Right cardiac atrium (tissue), 5 donors: Measurements from ENCODE around the gene CCDC7. TPM values are rescaled to one million over a fixed set of nuclear protein-coding genes. Genes with fewer than 3 reads are reported as not detected.
A peak's percentile ranks its signal among the peaks of the same experiment; 100 is the strongest.
"Not testable (repeated sequence)": the region's sequence is repeated elsewhere in the genome, so short reads cannot be mapped to it uniquely, and the experiment has no call there.

ENCODE experiments used
- ATAC-seq, 2 donors: fragments of 200-7000 bp; cut with Tn5 transposase; one replicate each; pipeline versions ENCODE4 v1.8.0 to v1.9.1; 2020; ENCODE audit warnings: moderate library complexity in 2 of 2, mild to moderate bottlenecking in 1 of 2
- DNase-seq, 3 donors: peaks; one replicate each; pipeline ENCODE4 v3.0.0-alpha.2; 2020
- H3K27ac ChIP-seq: one replicate; pipeline ENCODE4 v1.5.1; 2013; ENCODE audit warnings: mild to moderate bottlenecking, low read length, control low read depth, moderate library complexity
- H3K27me3 ChIP-seq: one replicate; pipeline ENCODE4 v1.6.1; 2013; ENCODE audit not compliant: control insufficient read depth, insufficient read depth
- H3K4me1 ChIP-seq: one replicate; pipeline ENCODE4 v1.6.1; 2013; ENCODE audit warnings: low read length; ENCODE audit not compliant: control insufficient read depth, insufficient read depth
- H3K4me3 ChIP-seq: one replicate; pipeline ENCODE4 v1.5.1; 2013; ENCODE audit warnings: low read length, control low read depth
- H3K9me3 ChIP-seq: one replicate; pipeline ENCODE4 v1.6.1; 2013; ENCODE audit warnings: low read length; ENCODE audit not compliant: control insufficient read depth
- WGBS: extraction: QIAGEN DNeasy Blood & Tissue Kit; methylation state at CpG from one replicate; pipeline ENCODE4 v1.1.7; 2013; 5-methylcytosine and 5-hydroxymethylcytosine counted together
- intact Hi-C, 4 donors: fragments of 100-400 bp; cut with DNase I; formaldehyde crosslinking; loops; one replicate each; pipeline versions ENCODE4 v1.11.0 to v1.14.0; 2022 to 2023
- polyA plus RNA-seq: library from polyadenylated mRNA; stranded (reverse); fragments of 200-250 nt; gene quantifications from one replicate; pipeline ENCODE4 v1.2.3, GENCODE V29; 2013
- total RNA-seq, 4 donors: library from RNA; stranded (reverse); fragmentation: NEBNext Ultra II Directional; extraction: Animal tissue kit (Norgen Biotek cat#: 25700); gene quantifications; one replicate each; pipeline ENCODE4 v1.2.1, GENCODE V29; 2021
- donor health status: healthy with polysubstance abuse.
- donor health status: DM: no; HTN: yes; CAD: no.
- donor health status: DM: no; HTN: no; CAD: no.
- donor health status: DM: no; HTN: yes; CAD: no; lungs with severe emphysema.
- donor health status: DM: yes; HTN: yes; CAD: no.

CCDC7 gene
- total and polyA plus RNA-seq, 5 donors: 0.91 to 38.7 (median 34.7) TPM

DNA sequence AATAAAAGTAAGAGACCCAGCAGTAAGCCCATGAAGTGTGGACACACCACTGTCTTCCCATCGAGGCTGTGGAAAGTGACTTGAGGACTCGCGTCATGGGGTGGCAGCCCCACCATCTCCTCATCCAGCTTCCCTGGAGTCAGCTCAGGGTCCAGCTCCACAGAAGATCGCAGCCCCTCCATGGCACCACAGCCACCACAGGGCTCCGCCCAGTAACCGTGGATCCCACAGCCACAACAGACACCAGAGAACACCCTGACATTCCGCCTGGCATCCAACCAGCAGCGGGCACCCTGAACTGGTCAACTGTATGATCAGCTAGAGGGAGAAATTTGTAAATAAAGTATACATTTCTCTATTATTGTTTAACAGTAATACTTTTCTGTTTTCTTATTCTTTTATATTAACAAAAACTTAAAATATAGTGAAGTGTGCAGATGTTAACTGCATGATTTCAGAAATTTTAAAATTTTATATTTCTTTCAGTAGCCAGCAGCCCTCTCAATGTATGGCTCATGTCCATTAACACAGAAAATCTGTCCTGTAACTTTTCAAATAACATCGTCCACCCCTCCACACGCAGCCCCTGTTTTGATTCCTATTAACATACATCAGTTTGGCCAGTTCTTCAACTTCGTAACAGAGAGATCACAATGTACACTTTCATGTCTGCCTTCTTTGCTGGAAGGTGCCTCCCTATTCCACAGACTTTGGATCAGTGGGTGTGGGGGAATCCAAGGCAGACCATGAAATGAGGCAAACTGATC lies 442.4 kb downstream of the CCDC7 start:
- Histone ChIP-seq H3K4me3 (no peak overlapping the region), H3K27me3 (no peaks in the 10 kb centered on the region), H3K27ac (no peak overlapping the region), H3K9me3 (no peaks in the 10 kb centered on the region), H3K4me1 (no peaks in the 10 kb centered on the region)
- ATAC-seq: peak; percentile 16 to 32
- no peak for DNase-seq
- 93% methylated on average over 11 of the region's 11 CpGs for WGBS
- intact Hi-C loops: no loop called here

DNA sequence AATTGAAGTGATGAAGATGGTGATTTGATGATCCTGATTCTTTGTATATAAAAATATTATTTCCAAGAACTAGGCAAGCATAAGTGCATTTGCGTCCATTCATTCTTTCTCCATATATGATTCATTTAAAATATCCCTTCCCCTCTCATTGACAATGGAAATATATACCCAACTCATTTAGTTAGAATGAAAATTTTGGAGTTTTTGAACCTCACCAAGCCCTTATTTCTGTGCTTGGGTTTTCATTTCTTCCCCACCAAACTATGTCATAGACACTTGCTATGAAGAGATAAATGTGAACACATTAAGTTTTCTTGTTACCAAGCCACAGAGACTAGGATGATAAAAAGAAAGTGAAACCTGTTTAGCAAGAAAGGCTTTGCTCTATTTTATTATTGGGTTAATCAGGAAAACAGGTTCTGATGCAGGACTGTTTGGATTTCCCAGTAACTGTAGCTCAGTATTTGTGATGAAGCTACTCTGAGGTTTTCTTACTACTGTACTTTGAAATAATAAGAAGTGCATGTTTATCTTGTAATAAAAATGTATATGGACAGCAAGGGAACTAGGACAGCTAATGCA lies 443.8 kb downstream of the CCDC7 start:
- H3K4me3 ChIP-seq: no peak overlapping the region
- intact Hi-C loops: no loop called here

DNA sequence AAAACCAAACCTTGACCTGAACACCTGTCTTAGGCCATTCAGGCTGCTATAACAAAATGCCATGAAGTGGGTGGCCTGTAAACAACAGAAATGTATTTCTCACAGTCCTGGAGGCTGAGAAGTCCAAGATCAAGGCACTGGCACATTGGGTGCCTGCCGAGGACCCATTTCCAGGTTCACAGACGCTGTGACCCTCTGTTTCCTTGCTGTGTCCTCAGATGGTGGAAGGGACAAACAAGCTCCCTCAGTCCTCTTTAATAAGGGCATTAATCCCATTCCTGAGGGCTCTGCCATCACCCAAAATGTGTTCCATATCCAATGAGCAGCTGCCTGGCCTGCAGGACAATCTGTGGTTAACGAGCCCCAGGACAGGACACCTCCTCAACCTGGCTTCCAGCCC lies 444.5 kb downstream of the CCDC7 start:
- intact Hi-C loops: no loop called here
- Histone ChIP-seq H3K9me3 (no peaks in the 10 kb centered on the region), H3K4me3 (no peak overlapping the region), H3K27me3 (no peaks in the 10 kb centered on the region), H3K27ac (no peak overlapping the region), H3K4me1 (no peaks in the 10 kb centered on the region)
- no peak for DNase-seq
- WGBS: 64% methylated on average over 3 of the region's 3 CpGs
- ATAC-seq: no peak

More for the DNA sequence above, 443.8 kb downstream of the CCDC7 start:
- WGBS: 94% methylated on average over 1 of the region's 1 CpG
- no peaks in the 10 kb centered on the region for H3K4me1 ChIP-seq
- H3K27me3 ChIP-seq: no peaks in the 10 kb centered on the region
- H3K9me3 ChIP-seq: no peaks in the 10 kb centered on the region
- no peak overlapping the region for H3K27ac ChIP-seq
- ATAC-seq: no peak
- no peak for DNase-seq

DNA sequence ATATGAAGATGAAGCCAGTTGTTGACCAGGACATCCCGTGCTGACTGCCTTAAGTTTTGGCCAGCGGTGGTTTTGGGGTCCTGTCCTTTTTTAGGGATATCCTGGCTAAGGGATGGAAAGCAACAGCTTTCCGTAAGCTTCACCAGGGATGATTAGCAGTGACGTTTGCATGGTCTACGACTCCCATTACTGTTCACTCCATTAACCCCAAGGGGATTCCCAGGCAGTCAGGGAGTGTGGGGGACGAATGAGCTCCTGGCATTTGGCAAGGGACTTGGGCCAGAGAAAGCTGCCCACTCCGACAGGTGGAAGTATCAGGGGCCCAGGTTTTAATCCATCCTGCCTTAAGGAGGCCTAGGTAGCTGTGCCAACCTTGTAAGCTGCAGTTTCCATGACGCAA lies 445.3 kb downstream of the CCDC7 start:
- WGBS: 79% methylated on average over 8 of the region's 8 CpGs
- H3K4me1 ChIP-seq: no peaks in the 10 kb centered on the region
- H3K4me3 ChIP-seq: no peak overlapping the region
- no peaks in the 10 kb centered on the region for H3K27me3 ChIP-seq
- DNase-seq (no peak), ATAC-seq (no peak)
- H3K27ac ChIP-seq: no peak overlapping the region
- intact Hi-C loops: no loop called here
- no peaks in the 10 kb centered on the region for H3K9me3 ChIP-seq

DNA sequence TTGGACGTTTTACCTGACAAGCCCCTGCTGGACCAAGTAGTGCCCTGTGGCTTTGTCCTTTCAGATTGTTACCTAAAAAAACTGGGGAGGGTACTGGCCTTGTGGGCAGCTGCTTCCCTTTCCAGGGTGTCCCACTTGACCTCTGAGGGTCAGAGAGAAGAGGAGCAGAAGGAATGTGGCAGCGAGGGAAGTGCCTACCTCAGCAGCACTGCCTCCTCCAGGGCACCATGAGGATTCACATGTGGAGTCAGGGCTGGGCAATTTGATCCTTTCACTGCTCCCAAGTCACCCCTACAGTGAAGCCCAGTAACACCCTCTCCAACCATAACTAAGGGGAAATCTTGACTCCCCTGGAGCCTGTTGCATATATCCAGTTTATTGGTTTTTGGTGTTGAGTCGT lies 447.5 kb downstream of the CCDC7 start:
- 56% methylated on average over 3 of the region's 3 CpGs for WGBS
- Histone ChIP-seq H3K27ac (no peak overlapping the region), H3K4me1 (no peaks in the 10 kb centered on the region), H3K27me3 (no peaks in the 10 kb centered on the region), H3K9me3 (no peaks in the 10 kb centered on the region), H3K4me3 (no peak overlapping the region)
- ATAC-seq (no peak), DNase-seq (no peak)
- intact Hi-C loops: no loop called here

DNA sequence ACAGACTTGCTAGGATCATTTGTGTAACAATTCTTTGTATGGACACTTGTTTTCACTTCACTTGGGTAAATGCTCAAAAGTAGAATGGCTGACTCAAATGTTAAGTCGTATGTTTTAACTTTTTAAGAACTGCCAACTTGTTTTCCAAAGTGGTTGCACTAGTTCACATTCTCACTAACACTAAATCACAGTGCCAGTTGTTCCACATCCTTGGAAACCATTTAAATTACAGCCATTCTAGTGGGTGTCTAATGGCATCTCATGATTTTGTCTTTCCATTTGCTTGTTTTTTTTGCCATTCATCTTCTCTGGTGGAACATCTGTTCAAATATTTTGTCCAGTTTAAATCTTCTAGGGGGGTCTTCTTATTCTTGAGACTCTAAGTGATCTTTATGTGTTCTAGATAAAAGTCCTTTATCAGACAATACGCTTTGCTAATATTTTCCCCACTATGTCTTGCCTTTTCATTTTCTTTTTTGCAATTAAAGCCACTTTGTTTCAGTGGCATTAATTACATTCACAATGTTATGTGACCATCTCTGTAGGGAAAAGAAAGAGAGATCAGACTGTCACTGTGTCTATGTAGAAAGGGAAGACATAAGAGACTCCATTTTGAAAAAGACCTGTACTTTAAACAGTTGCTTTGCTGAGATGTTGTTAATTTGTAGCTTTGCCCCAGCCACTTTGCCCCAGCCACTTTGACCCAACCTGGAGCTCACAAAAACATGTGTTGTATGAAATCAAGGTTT lies 448.1 kb downstream of the CCDC7 start:
- intact Hi-C loops: no loop called here
- ATAC-seq: no peak
- no peak for DNase-seq
- Histone ChIP-seq H3K9me3 (no peaks in the 10 kb centered on the region), H3K4me3 (no peak overlapping the region), H3K27me3 (no peaks in the 10 kb centered on the region), H3K27ac (no peak overlapping the region), H3K4me1 (no peaks in the 10 kb centered on the region)
- WGBS: 93% methylated on average over 2 of the region's 2 CpGs

DNA sequence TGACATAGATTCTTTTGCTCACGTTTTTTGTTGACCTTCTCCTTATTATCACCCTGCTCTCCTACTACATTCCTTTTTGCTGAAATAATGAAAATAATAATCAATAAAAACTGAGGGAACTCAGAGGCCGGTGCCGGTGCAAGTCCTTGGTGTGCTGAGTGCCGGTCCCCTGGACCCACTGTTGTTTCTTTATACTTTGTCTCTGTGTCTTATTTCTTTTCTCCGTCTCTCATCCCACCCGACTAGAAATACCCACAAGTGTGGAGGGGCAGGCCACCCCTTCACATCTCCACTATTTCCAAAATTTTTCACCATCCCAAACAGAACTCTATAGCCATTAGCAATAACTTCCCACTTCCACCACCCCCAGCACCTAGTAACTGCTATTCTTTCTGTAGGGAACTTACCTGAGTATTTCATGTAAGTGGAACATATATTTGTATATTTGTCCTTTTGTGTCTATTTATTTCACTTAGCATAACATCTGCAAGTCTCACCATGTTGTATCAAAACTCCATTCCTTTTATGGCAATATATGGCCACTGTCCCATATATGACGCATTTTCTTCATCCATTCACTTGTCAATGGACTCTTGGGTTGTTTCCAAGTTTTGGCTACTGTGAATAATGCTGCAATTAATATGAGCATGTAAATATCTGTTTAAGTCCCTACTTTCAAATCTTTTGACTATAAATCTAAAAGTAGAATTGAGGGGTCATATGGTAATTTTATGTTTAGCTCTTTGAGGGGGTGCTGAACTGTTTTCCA lies 449.4 kb downstream of the CCDC7 start:
- H3K4me3 ChIP-seq, intact Hi-C loops, DNase-seq, H3K9me3 ChIP-seq, ATAC-seq, H3K27ac ChIP-seq, H3K4me1 ChIP-seq, H3K27me3 ChIP-seq: not testable (repeated sequence)
- WGBS: 91% methylated on average over 7 of the region's 7 CpGs

DNA sequence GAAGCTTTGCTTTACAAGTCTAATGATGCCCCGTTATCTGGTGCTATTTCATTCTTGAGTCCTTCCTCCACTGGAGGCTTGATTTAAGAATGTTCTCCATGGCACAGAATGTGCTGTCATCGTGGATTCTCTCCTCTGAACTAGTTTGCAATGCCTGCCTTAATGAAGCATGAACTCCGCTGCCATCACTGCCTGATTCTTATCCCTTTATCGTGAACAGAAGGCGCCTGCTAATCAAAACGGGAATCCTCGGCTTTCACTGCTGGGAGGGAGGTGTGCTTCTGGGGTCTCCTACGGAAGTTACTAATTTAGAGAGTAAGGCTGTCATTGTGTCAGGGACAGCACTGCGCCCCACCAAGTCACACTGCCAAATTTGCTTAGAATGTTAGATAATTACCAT lies 455.9 kb downstream of the CCDC7 start:
- H3K27me3 ChIP-seq: no peaks in the 10 kb centered on the region
- H3K4me3 ChIP-seq: no peak overlapping the region
- DNase-seq: no peak
- intact Hi-C loops: loop anchor here in 1 of 4 donors (5.0 kb wide), 1 partner anchor 105 kb away; no protein-coding TSS in a partner anchor
- 68% methylated on average over 9 of the region's 9 CpGs for WGBS
- no peak for ATAC-seq
- H3K4me1 ChIP-seq: peaks cover 3% of the 10 kb centered on the region
- H3K9me3 ChIP-seq: no peaks in the 10 kb centered on the region
- H3K27ac ChIP-seq: no peak overlapping the region

DNA sequence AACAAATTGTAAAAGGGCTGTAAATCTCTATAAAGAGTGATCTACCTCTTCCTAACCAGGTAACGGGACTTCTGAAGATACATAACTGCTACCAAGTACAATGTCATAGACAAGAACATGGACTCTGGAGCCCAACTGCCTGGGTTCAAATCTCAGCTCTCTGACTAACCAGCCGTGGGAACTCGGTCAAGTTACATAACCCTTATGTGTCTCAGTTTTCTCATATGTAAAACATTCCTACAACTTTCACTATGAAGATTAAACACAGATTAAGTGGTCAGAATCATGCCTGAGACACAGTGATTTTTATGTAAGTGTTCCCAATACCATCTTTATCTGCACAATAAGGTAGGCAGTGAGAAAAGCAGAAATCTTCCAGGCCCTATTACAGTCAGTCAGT lies 459.5 kb downstream of the CCDC7 start:
- H3K4me3 ChIP-seq: no peak overlapping the region
- no peaks in the 10 kb centered on the region for H3K9me3 ChIP-seq
- no peaks in the 10 kb centered on the region for H3K27me3 ChIP-seq
- peaks cover 3% of the 10 kb centered on the region for H3K4me1 ChIP-seq
- DNase-seq (no peak), ATAC-seq (no peak)
- WGBS: 93% methylated on average over 3 of the region's 3 CpGs
- H3K27ac ChIP-seq: no peak overlapping the region
- intact Hi-C loops: no loop called here

DNA sequence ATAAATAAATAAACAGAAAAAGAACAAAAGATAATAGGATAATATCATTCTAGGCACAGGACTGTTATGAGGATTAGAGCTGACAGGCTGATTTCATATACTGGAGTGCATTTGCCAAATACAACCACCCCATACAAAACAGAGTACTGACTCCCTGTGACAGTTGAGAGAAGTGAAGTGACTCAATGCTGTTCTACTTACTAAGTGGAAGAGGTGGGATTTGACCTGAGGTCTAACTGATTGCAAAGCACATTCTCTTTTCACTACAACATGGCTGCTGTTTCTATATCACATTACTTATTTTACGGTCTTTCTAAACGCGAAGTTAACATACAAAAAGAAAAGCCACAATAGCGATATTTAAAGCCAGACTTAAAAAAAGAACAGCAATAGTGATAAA lies 460.7 kb downstream of the CCDC7 start:
- WGBS: 90% methylated on average over 4 of the region's 4 CpGs
- peaks cover 3% of the 10 kb centered on the region for H3K4me1 ChIP-seq
- H3K27me3 ChIP-seq: no peaks in the 10 kb centered on the region
- H3K4me3 ChIP-seq: no peak overlapping the region
- no peak overlapping the region for H3K27ac ChIP-seq
- DNase-seq (no peak), ATAC-seq (no peak)
- H3K9me3 ChIP-seq: no peaks in the 10 kb centered on the region
- intact Hi-C loops: no loop called here

DNA sequence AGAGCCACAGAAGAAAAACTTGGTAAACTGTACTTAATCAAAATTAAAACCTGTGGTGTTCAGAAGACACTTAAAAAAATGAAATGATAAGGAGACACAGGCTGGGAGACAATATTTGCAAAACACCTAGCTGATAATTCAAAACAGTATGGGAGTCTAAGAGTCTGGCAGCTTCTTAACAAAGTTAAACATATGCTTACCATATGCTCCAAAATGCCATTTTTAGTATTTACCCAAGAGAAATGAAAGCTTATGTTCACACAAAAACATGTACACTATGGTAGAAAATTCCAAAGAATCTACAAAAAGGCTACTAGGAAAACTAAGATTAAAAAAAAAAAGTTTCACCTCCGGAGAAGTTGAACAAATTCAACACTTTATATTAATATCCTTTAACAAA lies 463.5 kb downstream of the CCDC7 start:
- H3K4me3 ChIP-seq: no peak overlapping the region
- ATAC-seq: no peak
- H3K27ac ChIP-seq: no peak overlapping the region
- intact Hi-C loops: no loop called here
- no peaks in the 10 kb centered on the region for H3K9me3 ChIP-seq
- no peak for DNase-seq
- H3K4me1 ChIP-seq: no peaks in the 10 kb centered on the region
- 90% methylated on average over 1 of the region's 1 CpG for WGBS
- H3K27me3 ChIP-seq: no peaks in the 10 kb centered on the region
